IgD-negative memory B cell (primary cell): ENCODE results near the gene OR5D18. TPM values are rescaled to one million over a fixed set of nuclear protein-coding genes. Genes with fewer than 3 reads are reported as not detected.

Experiments used
- polyA plus RNA-seq: library from polyadenylated mRNA; unstranded; fragments of 300-500 nt; fragmentation: Illumina TruSeq; gene quantifications from one replicate; pipeline ENCODE4 v1.2.3, GENCODE V29; 2021

Gene OR5D18
- polyA plus RNA-seq, 1 donor from 2014 or later: not detected

Other genes with a start within 250 kb of the OR5D18 start
- not detected for gene OR4C16, start 247.5 kb upstream of the OR5D18 start, polyA plus RNA-seq
- gene OR4C11, start 212.0 kb upstream of the OR5D18 start, polyA plus RNA-seq: not detected
- not detected for gene OR4P4, start 184.5 kb upstream of the OR5D18 start, polyA plus RNA-seq
- not detected for gene OR4S2, start 171.3 kb upstream of the OR5D18 start, polyA plus RNA-seq
- 0.23 TPM for gene OR4C6, start 157.4 kb upstream of the OR5D18 start, polyA plus RNA-seq
- not detected for gene OR5D13, start 46.2 kb upstream of the OR5D18 start, polyA plus RNA-seq
- gene OR5D14, start 24.1 kb upstream of the OR5D18 start, polyA plus RNA-seq: not detected
- not detected for gene OR5L1, start 8.3 kb upstream of the OR5D18 start, polyA plus RNA-seq
- not detected for gene OR5L2, start 7.6 kb downstream of the OR5D18 start, polyA plus RNA-seq
- not detected for gene OR5D16, start 19.1 kb downstream of the OR5D18 start, polyA plus RNA-seq
- not detected for gene TRIM51, start 63.7 kb downstream of the OR5D18 start, polyA plus RNA-seq
- gene OR5W2, start 95.0 kb downstream of the OR5D18 start, polyA plus RNA-seq: not detected
- gene OR5I1, start 116.8 kb downstream of the OR5D18 start, polyA plus RNA-seq: not detected
- not detected for gene OR10AG1, start 150.3 kb downstream of the OR5D18 start, polyA plus RNA-seq
- gene OR5F1, start 175.0 kb downstream of the OR5D18 start, polyA plus RNA-seq: not detected
- not detected for gene OR5AS1, start 208.0 kb downstream of the OR5D18 start, polyA plus RNA-seq